GM12873 (cell line): ENCODE measurements around the gene AFF1.

Experiments used
- CTCF ChIP-seq: IDR thresholded peaks from 2 replicates; pipeline ENCODE4 v1.5.1; 2012; ENCODE audit warnings: low read depth, mild to moderate bottlenecking, moderate library complexity, low read length, control low read depth; ENCODE audit not compliant: insufficient read depth; ENCODE audit errors: missing control alignments

The AFF1 gene

GRCh38 chr4:86938771-86939520 lies 4.1 kb downstream of the AFF1 start:
- no peak for TF ChIP-seq CTCF

- TF ChIP-seq CTCF, result no peak
Observed at GRCh38 chr4:86939729-86940575, 5.1 kb downstream of the AFF1 start.

GRCh38 chr4:86940920-86941460 lies 6.2 kb downstream of the AFF1 start:
- no peak for TF ChIP-seq CTCF

GRCh38 chr4:86942185-86942666 lies 7.4 kb downstream of the AFF1 start:
- TF ChIP-seq CTCF, result no peak

- no peak for TF ChIP-seq CTCF
Observed at GRCh38 chr4:86944964-86945781, 10.4 kb downstream of the AFF1 start.

GRCh38 chr4:86946868-86947500 lies 12.2 kb downstream of the AFF1 start:
- TF ChIP-seq CTCF, result no peak
